T-helper 17 cell (primary cell): ENCODE data around the gene SHISA2. TPM values are rescaled to one million over a fixed set of nuclear protein-coding genes. Genes with fewer than 3 reads are reported as not detected.
"Not testable (repeated sequence)": the region's sequence is repeated elsewhere in the genome, so short reads cannot be mapped to it uniquely, and the experiment has no call there.

Experiments used
- ATAC-seq: fragments of 150-1000 bp; cut with Tn5 transposase; 2 replicates; pipeline ENCODE4 v1.10.0; 2021; ENCODE audit warnings: mild to moderate bottlenecking, moderate library complexity
- DNase-seq, 3 donors: peaks; one replicate each; pipeline versions ENCODE4 v3.0.0 to v3.0.0-alpha.2; 2020 to 2021
- H3K9me3 ChIP-seq: one replicate; pipeline ENCODE4 v1.7.0; 2013; ENCODE audit warnings: low read length, mild to moderate bottlenecking; ENCODE audit not compliant: control insufficient read depth, poor library complexity, severe bottlenecking
- H3K27ac Mint-ChIP-seq: one replicate; pipeline ENCODE4 v1.8.0; 2022; ENCODE audit warnings: mild to moderate bottlenecking, moderate library complexity, mixed read lengths
- H3K27me3 Mint-ChIP-seq: one replicate; pipeline ENCODE4 v1.8.0; 2022; ENCODE audit warnings: mixed read lengths
- H3K36me3 Mint-ChIP-seq: one replicate; pipeline ENCODE4 v1.8.0; 2022; ENCODE audit warnings: low read depth, mixed read lengths
- H3K4me1 Mint-ChIP-seq: one replicate; pipeline ENCODE4 v1.8.0; 2022; ENCODE audit warnings: mild to moderate bottlenecking, mixed read lengths
- H3K4me3 Mint-ChIP-seq: one replicate; pipeline ENCODE4 v1.8.0; 2022; ENCODE audit warnings: mild to moderate bottlenecking, moderate library complexity, mixed read lengths
- total RNA-seq, 4 donors: library from RNA in 2 of 4; stranded (reverse) in 2 of 4; gene quantifications; one replicate each; pipeline ENCODE4 v1.2.3 and lab custom pipeline; 2022 to 2026

Gene SHISA2
- total RNA-seq, result under 1 TPM; 0.37 to 0.62 TPM
- 0.23 reads per million in 2 donors for total RNA-seq (lab: John Stamatoyannopoulos, UW)

- ATAC-seq (peak; percentile 82), DNase-seq (no peak)
- Mint-ChIP-seq H3K27ac (no peak within 1 kb of the TSS), H3K4me1 (peaks cover 9% of the 10 kb centered on the region), H3K36me3 (no peaks in the 10 kb centered on the region), H3K27me3 (peaks cover 56% of the 10 kb centered on the region), H3K4me3 (peak within 1 kb of the TSS; percentile 80)
- no peaks in the 10 kb centered on the region for H3K9me3 ChIP-seq
Measured at GRCh38 chr13:26051657-26052311, at the start of gene SHISA2. Gene SHISA2 (minus strand): TSS chr13:26052016. CDS start chr13:26050975, 1,041 bp downstream.

- no peak for DNase-seq
- H3K4me1 Mint-ChIP-seq, result no peaks in the 10 kb centered on the region
- H3K4me3 Mint-ChIP-seq, result no peak overlapping the region
- peaks cover 3% of the 10 kb centered on the region for H3K36me3 Mint-ChIP-seq
- no peak for ATAC-seq
- no peak overlapping the region for H3K27ac Mint-ChIP-seq
- H3K27me3 Mint-ChIP-seq, result peaks cover 29% of the 10 kb centered on the region
- H3K9me3 ChIP-seq, result peaks cover 2% of the 10 kb centered on the region
Measured at GRCh38 chr13:26095846-26096610, 44.2 kb upstream of the SHISA2 start.

- ATAC-seq, result no peak
- DNase-seq, result no peak
- Mint-ChIP-seq H3K27me3 (peaks cover 29% of the 10 kb centered on the region), H3K4me1 (no peaks in the 10 kb centered on the region), H3K27ac (no peak overlapping the region), H3K4me3 (no peak overlapping the region), H3K36me3 (peaks cover 3% of the 10 kb centered on the region)
- peaks cover 2% of the 10 kb centered on the region for H3K9me3 ChIP-seq
Measured at GRCh38 chr13:26095338-26095737, 43.5 kb upstream of the SHISA2 start.

GRCh38 chr13:26076821-26077220 lies 25.0 kb upstream of the SHISA2 start:
- H3K27me3 Mint-ChIP-seq, result peaks cover 46% of the 10 kb centered on the region
- not testable (repeated sequence) for H3K4me1 Mint-ChIP-seq, H3K9me3 ChIP-seq, ATAC-seq, H3K4me3 Mint-ChIP-seq, H3K36me3 Mint-ChIP-seq, H3K27ac Mint-ChIP-seq, DNase-seq

- ATAC-seq (no peak), DNase-seq (no peak)
- Mint-ChIP-seq H3K36me3 (no peaks in the 10 kb centered on the region), H3K27ac (no peak overlapping the region), H3K4me3 (no peak overlapping the region), H3K27me3 (peaks cover 47% of the 10 kb centered on the region), H3K4me1 (peaks cover 2% of the 10 kb centered on the region)
- H3K9me3 ChIP-seq, result no peaks in the 10 kb centered on the region
Measured at GRCh38 chr13:26075498-26075897, 23.7 kb upstream of the SHISA2 start.

GRCh38 chr13:26074706-26075105 lies 22.9 kb upstream of the SHISA2 start:
- no peak for DNase-seq
- Mint-ChIP-seq H3K4me3 (no peak overlapping the region), H3K4me1 (peaks cover 2% of the 10 kb centered on the region), H3K27ac (no peak overlapping the region), H3K27me3 (peaks cover 52% of the 10 kb centered on the region), H3K36me3 (no peaks in the 10 kb centered on the region)
- ATAC-seq, result no peak
- no peaks in the 10 kb centered on the region for H3K9me3 ChIP-seq

GRCh38 chr13:26072335-26072734 lies 20.5 kb upstream of the SHISA2 start:
- H3K36me3 Mint-ChIP-seq, H3K27ac Mint-ChIP-seq, H3K9me3 ChIP-seq, H3K4me1 Mint-ChIP-seq, DNase-seq, H3K4me3 Mint-ChIP-seq: not testable (repeated sequence)
- ATAC-seq, result peak; percentile 54
- H3K27me3 Mint-ChIP-seq, result peaks cover 57% of the 10 kb centered on the region

GRCh38 chr13:26071691-26072090 lies 19.9 kb upstream of the SHISA2 start:
- H3K9me3 ChIP-seq, result no peaks in the 10 kb centered on the region

GRCh38 chr13:26069642-26070041 lies 17.8 kb upstream of the SHISA2 start:
- not testable (repeated sequence) for H3K4me1 Mint-ChIP-seq, H3K27ac Mint-ChIP-seq, ATAC-seq, H3K36me3 Mint-ChIP-seq, H3K4me3 Mint-ChIP-seq, H3K9me3 ChIP-seq, DNase-seq
- peaks cover 36% of the 10 kb centered on the region for H3K27me3 Mint-ChIP-seq

More at GRCh38 chr13:26071691-26072090, 19.9 kb upstream of the SHISA2 start:
- no peak for DNase-seq
- no peak overlapping the region for H3K4me3 Mint-ChIP-seq
- no peak overlapping the region for H3K27ac Mint-ChIP-seq
- ATAC-seq, result no peak
- peaks cover 51% of the 10 kb centered on the region for H3K27me3 Mint-ChIP-seq
- H3K4me1 Mint-ChIP-seq, result no peaks in the 10 kb centered on the region
- H3K36me3 Mint-ChIP-seq, result no peaks in the 10 kb centered on the region

GRCh38 chr13:26068372-26068771 lies 16.6 kb upstream of the SHISA2 start:
- H3K27ac Mint-ChIP-seq, H3K36me3 Mint-ChIP-seq, H3K9me3 ChIP-seq, DNase-seq, H3K4me1 Mint-ChIP-seq, ATAC-seq, H3K4me3 Mint-ChIP-seq: not testable (repeated sequence)
- peaks cover 35% of the 10 kb centered on the region for H3K27me3 Mint-ChIP-seq

GRCh38 chr13:26067601-26068000 lies 15.8 kb upstream of the SHISA2 start:
- no peak for ATAC-seq
- peaks cover 3% of the 10 kb centered on the region for H3K4me1 Mint-ChIP-seq
- no peaks in the 10 kb centered on the region for H3K9me3 ChIP-seq
- H3K36me3 Mint-ChIP-seq, result no peaks in the 10 kb centered on the region
- no peak overlapping the region for H3K27ac Mint-ChIP-seq
- peaks cover 42% of the 10 kb centered on the region for H3K27me3 Mint-ChIP-seq
- no peak overlapping the region for H3K4me3 Mint-ChIP-seq
- DNase-seq, result no peak

- not testable (repeated sequence) for ATAC-seq, H3K36me3 Mint-ChIP-seq, DNase-seq
Measured at GRCh38 chr13:26066492-26066891, 14.7 kb upstream of the SHISA2 start.

GRCh38 chr13:26062853-26063444 lies 11.1 kb upstream of the SHISA2 start:
- peaks cover 25% of the 10 kb centered on the region for H3K27me3 Mint-ChIP-seq

More at GRCh38 chr13:26066492-26066891, 14.7 kb upstream of the SHISA2 start:
- H3K9me3 ChIP-seq, H3K4me1 Mint-ChIP-seq, H3K27ac Mint-ChIP-seq, H3K4me3 Mint-ChIP-seq: not testable (repeated sequence)
- peaks cover 39% of the 10 kb centered on the region for H3K27me3 Mint-ChIP-seq

More at GRCh38 chr13:26062853-26063444, 11.1 kb upstream of the SHISA2 start:
- H3K4me1 Mint-ChIP-seq, result peaks cover 5% of the 10 kb centered on the region
- ATAC-seq (peak; percentile 70), DNase-seq (peak in 1 of 3 donors; percentile 29)
- no peak overlapping the region for H3K27ac Mint-ChIP-seq
- H3K4me3 Mint-ChIP-seq, result no peak overlapping the region
- no peaks in the 10 kb centered on the region for H3K9me3 ChIP-seq
- no peaks in the 10 kb centered on the region for H3K36me3 Mint-ChIP-seq
